Esophagus squamous epithelium (tissue), 5 donors: ENCODE results near the gene UQCC2. TPM values are rescaled to one million over a fixed set of nuclear protein-coding genes. Genes with fewer than 3 reads are reported as not detected.

Experiments
- DNase-seq: peaks from one replicate; lab custom pipeline; 2025; lab: John Stamatoyannopoulos, UW
- H3K27ac ChIP-seq, 4 donors: fragments of 200-600 bp; sonication (generic); one replicate each; pipeline ENCODE4 v1.5.1; 2016 to 2019; ENCODE audit warnings: mild to moderate bottlenecking in 1 of 4
- H3K27me3 ChIP-seq, 4 donors: fragments of 200-600 bp; sonication (generic); 1 replicate in 3 of 4; 2 replicates in 1 of 4; pipeline versions ENCODE4 v1.5.1 to v1.6.0; 2017 to 2021; ENCODE audit warnings: antibody characterized with exemption in 1 of 4
- H3K36me3 ChIP-seq, 3 donors: fragments of 200-600 bp; sonication (generic); one replicate each; pipeline ENCODE4 v1.5.1; 2016 to 2019
- H3K4me1 ChIP-seq, 3 donors: fragments of 200-600 bp; sonication (generic); one replicate each; pipeline ENCODE4 v1.5.1; 2017 to 2019
- H3K4me3 ChIP-seq, 4 donors: fragments of 200-600 bp; sonication (generic); 1 replicate in 3 of 4; 2 replicates in 1 of 4; pipeline ENCODE4 v1.5.1; 2016 to 2019; ENCODE audit warnings: mild to moderate bottlenecking in 2 of 4, moderate library complexity in 1 of 4
- H3K9me3 ChIP-seq, 3 donors: fragments of 200-600 bp; sonication (generic); one replicate each; pipeline ENCODE4 v1.5.1; 2016 to 2019
- POLR2A ChIP-seq, 4 donors: fragments of 450-650 bp; IDR thresholded peaks; one replicate each; pipeline ENCODE4 v1.6.1; 2017; ENCODE audit warnings: antibody characterized with exemption in 4 of 4, mild to moderate bottlenecking in 4 of 4, moderate library complexity in 3 of 4
- WGBS, 2 donors: methylation state at CpG; one replicate each; pipeline ENCODE4 v1.1.5; 2018; 5-methylcytosine and 5-hydroxymethylcytosine counted together
- intact Hi-C: fragments of 100-400 bp; cut with DNase I; formaldehyde crosslinking; loops from one replicate; pipeline ENCODE4 v1.15.0; 2022
- total RNA-seq, 4 donors: library from RNA; depleted of rRNA; stranded (reverse); fragments of >200 nt; gene quantifications; one replicate each; pipeline ENCODE4 v1.1.0, GENCODE V29; 2016
- TF ChIP-seq, protein P1 (sequence below), 6 experiments: fragments of 450-650 bp in 4 of 6; fragments of 200-600 bp in 2 of 6; sonication (generic) in 2 of 6; IDR thresholded peaks; one replicate each; pipeline ENCODE4 v1.5.1; 2016 to 2019; ENCODE audit warnings: antibody characterized with exemption in 6 of 6, mild to moderate bottlenecking in 4 of 6, moderate library complexity in 4 of 6
- donor health status: DM: yes; HTN: yes; CAD: no.

The UQCC2 gene
- total RNA-seq, 4 donors from 2014 or later = 7.8 to 36.8 (median 13.7) TPM

DNA sequence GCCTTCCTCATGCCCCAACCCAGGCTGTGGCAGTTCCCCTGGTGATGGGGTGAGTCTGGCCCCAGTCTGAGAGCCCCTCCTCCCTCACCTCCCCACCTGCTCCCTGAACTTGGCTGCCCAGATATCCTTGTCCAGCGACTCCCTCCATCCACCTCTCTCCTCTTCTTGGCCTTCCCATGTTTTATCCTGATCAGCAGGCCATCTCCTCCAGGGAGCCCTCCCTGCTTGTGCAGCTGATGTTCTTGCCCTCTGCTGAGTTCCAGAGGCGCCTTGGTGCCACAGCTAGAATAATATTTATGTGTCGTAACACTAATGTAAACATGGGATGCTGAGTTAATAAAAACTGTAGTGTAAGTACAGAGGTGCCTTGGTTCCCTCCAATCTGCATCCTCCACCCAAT lies 45.6 kb upstream of the UQCC2 start:
- 46 to 68% methylated on average over 3 of the region's 3 CpGs for WGBS, 2 donors

DNA sequence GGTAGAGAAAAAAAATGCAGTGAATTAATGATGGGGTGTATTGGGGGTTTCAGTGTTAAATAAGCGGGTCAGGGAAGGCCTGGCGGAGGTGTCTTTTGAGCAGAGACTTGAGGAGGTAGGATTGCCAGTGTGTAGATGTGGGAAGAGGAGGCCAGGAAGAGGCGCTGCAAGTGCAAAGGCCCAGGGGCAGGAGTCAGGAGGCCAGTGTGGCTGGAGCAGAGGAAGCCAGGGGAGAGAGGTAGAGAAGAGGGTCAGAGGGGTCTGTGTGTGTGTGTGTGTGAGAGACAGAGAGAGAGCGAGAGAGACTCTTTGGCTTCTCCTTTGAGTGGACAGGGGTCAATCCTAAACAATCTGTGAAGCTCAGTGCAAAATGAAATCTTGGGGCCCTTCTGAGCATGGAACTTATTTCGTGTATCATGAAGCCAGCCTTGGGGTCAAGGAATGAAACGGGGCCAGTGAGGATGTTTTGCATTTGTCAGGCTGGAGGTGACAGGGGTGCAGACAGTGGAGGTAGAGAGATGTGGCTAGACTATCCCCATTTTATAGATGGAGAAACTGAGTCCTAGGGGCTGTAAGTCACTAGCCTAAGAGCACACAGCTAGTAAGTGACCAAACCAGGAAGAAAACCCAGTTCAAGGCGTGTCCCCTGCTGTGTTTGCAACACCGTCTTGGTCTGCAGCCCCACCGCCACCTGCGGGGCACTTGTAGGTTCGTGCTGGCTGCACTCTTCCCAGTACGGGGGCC lies 44.9 kb upstream of the UQCC2 start:
- no peak overlapping the region for H3K27ac ChIP-seq
- no peak for TF ChIP-seq POLR2A (IDR thresholded peaks at IDR 0.05)
- TF ChIP-seq, protein P1, sequence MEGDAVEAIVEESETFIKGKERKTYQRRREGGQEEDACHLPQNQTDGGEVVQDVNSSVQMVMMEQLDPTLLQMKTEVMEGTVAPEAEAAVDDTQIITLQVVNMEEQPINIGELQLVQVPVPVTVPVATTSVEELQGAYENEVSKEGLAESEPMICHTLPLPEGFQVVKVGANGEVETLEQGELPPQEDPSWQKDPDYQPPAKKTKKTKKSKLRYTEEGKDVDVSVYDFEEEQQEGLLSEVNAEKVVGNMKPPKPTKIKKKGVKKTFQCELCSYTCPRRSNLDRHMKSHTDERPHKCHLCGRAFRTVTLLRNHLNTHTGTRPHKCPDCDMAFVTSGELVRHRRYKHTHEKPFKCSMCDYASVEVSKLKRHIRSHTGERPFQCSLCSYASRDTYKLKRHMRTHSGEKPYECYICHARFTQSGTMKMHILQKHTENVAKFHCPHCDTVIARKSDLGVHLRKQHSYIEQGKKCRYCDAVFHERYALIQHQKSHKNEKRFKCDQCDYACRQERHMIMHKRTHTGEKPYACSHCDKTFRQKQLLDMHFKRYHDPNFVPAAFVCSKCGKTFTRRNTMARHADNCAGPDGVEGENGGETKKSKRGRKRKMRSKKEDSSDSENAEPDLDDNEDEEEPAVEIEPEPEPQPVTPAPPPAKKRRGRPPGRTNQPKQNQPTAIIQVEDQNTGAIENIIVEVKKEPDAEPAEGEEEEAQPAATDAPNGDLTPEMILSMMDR (IDR thresholded peaks at IDR 0.05) = no peak
- H3K4me3 ChIP-seq = no peak overlapping the region
- no peaks in the 10 kb centered on the region for H3K36me3 ChIP-seq
- no peak for DNase-seq
- WGBS, 2 donors = 73 to 80% methylated on average over 12 of the region's 12 CpGs
- H3K9me3 ChIP-seq = no peaks in the 10 kb centered on the region
- intact Hi-C loops = no loop called here
- H3K4me1 ChIP-seq = peaks cover 11 to 33% (median 13%) of the 10 kb centered on the region in 3 donors
- H3K27me3 ChIP-seq = peaks cover 0 to 4% (median 0%) of the 10 kb centered on the region in 4 donors

More for the DNA sequence above, 45.6 kb upstream of the UQCC2 start:
- H3K4me3 ChIP-seq = no peak overlapping the region
- H3K9me3 ChIP-seq = no peaks in the 10 kb centered on the region
- TF ChIP-seq, protein P1 (IDR thresholded peaks at IDR 0.05) = no peak
- no peak for TF ChIP-seq POLR2A (IDR thresholded peaks at IDR 0.05)
- no peak for DNase-seq
- intact Hi-C loops = no loop called here
- H3K27ac ChIP-seq = no peak overlapping the region
- peaks cover 6 to 33% (median 6%) of the 10 kb centered on the region in 3 donors for H3K4me1 ChIP-seq
- no peaks in the 10 kb centered on the region for H3K36me3 ChIP-seq
- peaks cover 0 to 4% (median 0%) of the 10 kb centered on the region in 4 donors for H3K27me3 ChIP-seq

DNA sequence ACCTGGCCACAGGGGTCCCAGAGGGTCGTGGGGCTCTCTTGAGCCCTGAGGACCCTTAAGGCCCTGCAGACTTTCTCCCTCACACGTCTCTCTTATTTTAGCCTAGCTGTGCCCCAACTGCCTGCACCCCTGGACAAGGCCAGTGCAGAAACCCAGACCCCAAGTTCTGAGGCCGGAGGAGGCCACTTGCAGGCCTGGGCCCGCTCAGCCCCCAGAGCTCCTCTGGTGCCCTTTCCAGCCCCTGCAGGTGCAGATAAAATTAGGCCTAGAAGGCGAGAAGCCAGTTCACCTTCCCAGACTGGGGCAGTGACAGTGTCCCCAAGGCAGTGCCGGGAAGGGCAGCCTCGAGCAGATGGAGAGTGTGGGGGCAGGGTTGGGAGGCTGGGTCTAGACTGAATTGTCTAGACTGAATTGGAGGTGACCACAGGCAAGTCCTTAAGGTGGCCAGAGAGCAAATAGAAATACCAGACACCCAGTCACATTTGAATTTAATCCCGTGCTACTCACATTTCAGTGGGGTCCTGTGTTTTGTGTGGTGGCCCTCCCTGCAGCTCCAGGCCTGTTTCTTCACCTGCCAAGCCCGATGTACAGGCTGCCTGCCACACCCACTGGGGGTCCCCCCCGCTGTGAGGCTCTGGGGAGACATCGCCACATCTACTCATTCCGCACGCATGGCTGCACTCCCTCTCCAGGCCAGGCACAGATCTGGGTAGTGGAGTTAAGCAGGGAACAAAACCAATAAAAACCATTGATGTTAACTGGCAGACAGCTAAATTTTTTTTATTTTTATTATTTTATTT lies 43.8 kb upstream of the UQCC2 start:
- DNase-seq = no peak
- intact Hi-C loops = no loop called here
- no peaks in the 10 kb centered on the region for H3K9me3 ChIP-seq
- no peak overlapping the region for H3K27ac ChIP-seq
- peaks cover 0 to 4% (median 0%) of the 10 kb centered on the region in 4 donors for H3K27me3 ChIP-seq
- no peaks in the 10 kb centered on the region for H3K36me3 ChIP-seq
- H3K4me1 ChIP-seq = peaks cover 16 to 35% (median 19%) of the 10 kb centered on the region in 3 donors
- no peak for TF ChIP-seq POLR2A (IDR thresholded peaks at IDR 0.05)
- TF ChIP-seq, protein P1 (IDR thresholded peaks at IDR 0.05) = no peak
- no peak overlapping the region for H3K4me3 ChIP-seq
- 69 to 73% methylated on average over 11 to 13 of the region's 13 CpGs for WGBS, 2 donors

DNA sequence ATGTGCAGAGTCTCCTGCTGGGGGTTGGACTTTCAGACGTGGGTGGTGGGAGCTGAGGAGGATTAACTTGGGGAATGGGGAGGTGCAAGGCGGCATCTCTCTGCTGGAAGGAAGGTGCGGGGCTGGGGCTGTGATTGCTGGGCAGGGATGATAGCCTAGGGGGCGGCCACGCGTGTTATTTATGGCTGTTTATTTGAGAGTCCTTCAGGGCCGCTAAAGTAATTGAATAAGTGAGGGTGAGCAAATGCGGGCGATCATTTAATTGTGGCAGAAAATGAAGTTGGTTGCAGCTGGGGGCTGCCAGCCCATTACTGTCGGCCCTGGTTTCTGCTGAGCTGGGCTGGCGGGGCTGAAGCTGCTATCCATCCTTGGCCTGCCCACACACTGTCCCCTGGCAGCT lies 42.7 kb upstream of the UQCC2 start:
- Histone ChIP-seq H3K27me3 (peaks cover 0 to 4% (median 0%) of the 10 kb centered on the region in 4 donors), H3K27ac (no peak overlapping the region), H3K36me3 (no peaks in the 10 kb centered on the region), H3K4me1 (peaks cover 16 to 33% (median 19%) of the 10 kb centered on the region in 3 donors), H3K9me3 (no peaks in the 10 kb centered on the region), H3K4me3 (no peak overlapping the region)
- TF ChIP-seq, protein P1 (IDR thresholded peaks at IDR 0.05) = no peak
- TF ChIP-seq POLR2A (IDR thresholded peaks at IDR 0.05) = no peak
- WGBS, 2 donors = 87 to 93% methylated on average over 10 to 11 of the region's 11 CpGs
- no peak for DNase-seq
- intact Hi-C loops = no loop called here

DNA sequence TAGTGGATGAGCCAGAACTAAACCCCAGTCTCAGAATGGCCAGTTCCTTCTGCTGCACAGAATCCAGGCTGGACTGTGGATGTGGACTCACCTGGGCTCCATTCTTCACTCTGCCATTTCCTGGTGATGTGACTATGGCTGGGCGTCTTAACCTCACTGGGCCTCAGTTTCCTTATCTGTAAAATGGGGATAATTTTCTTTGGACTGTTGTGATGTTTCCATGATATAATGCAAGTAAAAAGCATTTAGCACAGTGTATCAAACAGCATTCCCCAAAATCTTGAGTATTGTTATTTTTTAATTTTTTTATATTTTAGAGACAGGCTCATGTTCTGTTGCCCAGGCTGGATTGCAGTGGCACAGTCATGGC lies 41.1 kb upstream of the UQCC2 start:
- no peak overlapping the region for H3K4me3 ChIP-seq
- no peaks in the 10 kb centered on the region for H3K36me3 ChIP-seq
- intact Hi-C loops = no loop called here
- peaks cover 16 to 25% (median 19%) of the 10 kb centered on the region in 3 donors for H3K4me1 ChIP-seq
- no peaks in the 10 kb centered on the region for H3K9me3 ChIP-seq
- H3K27ac ChIP-seq = no peak overlapping the region
- no peak for DNase-seq
- H3K27me3 ChIP-seq = peaks cover 0 to 11% (median 0%) of the 10 kb centered on the region in 4 donors
- 88 to 90% methylated on average over 1 of the region's 1 CpG for WGBS, 2 donors
- TF ChIP-seq POLR2A (IDR thresholded peaks at IDR 0.05) = no peak
- TF ChIP-seq, protein P1 (IDR thresholded peaks at IDR 0.05) = no peak
